Stomach smooth muscle (tissue), 2 donors: Measurements from ENCODE around the gene ZDHHC17.
"Not testable (repeated sequence)": the region's sequence is repeated elsewhere in the genome, so short reads cannot be mapped to it uniquely, and the experiment has no call there.

ENCODE experiments used
- H3K27ac ChIP-seq: one replicate; pipeline ENCODE4 v1.7.0; 2013; ENCODE audit warnings: mild to moderate bottlenecking, low read length, inconsistent platforms
- H3K27me3 ChIP-seq, 2 donors: one replicate each; pipeline ENCODE4 v1.7.0; 2013; ENCODE audit warnings: low read length in 2 of 2; ENCODE audit not compliant: insufficient read depth in 2 of 2, control insufficient read depth in 1 of 2
- H3K36me3 ChIP-seq, 2 donors: one replicate each; pipeline ENCODE4 v1.7.0; 2013; ENCODE audit warnings: low read length in 2 of 2; ENCODE audit not compliant: control insufficient read depth in 2 of 2, insufficient read depth in 2 of 2
- H3K4me1 ChIP-seq: one replicate; pipeline ENCODE4 v1.7.0; 2013; ENCODE audit warnings: low read length; ENCODE audit not compliant: control insufficient read depth, insufficient read depth
- H3K4me3 ChIP-seq, 2 donors: one replicate each; pipeline ENCODE4 v1.7.0; 2013; ENCODE audit warnings: low read length in 2 of 2
- H3K9ac ChIP-seq, 2 donors: one replicate each; pipeline ENCODE4 v1.7.0; 2013; ENCODE audit warnings: low read length in 2 of 2, mild to moderate bottlenecking in 1 of 2
- H3K9me3 ChIP-seq, 2 donors: one replicate each; pipeline ENCODE4 v1.7.0; 2013; ENCODE audit warnings: low read length in 2 of 2; ENCODE audit not compliant: control insufficient read depth in 2 of 2
- donor health status: healthy.
- donor health status: Pancreatic carcinoma.

ZDHHC17 gene

GRCh38 chr12:76766161-76766560 lies 2.2 kb downstream of the ZDHHC17 start:
- Histone ChIP-seq H3K9me3 (no peaks in the 10 kb centered on the region), H3K9ac (no peak overlapping the region), H3K4me3 (peak overlapping the region in 1 of 2 donors; percentile 93), H3K27ac (no peak overlapping the region), H3K27me3 (no peaks in the 10 kb centered on the region), H3K36me3 (no peaks in the 10 kb centered on the region), H3K4me1 (peaks cover 18% of the 10 kb centered on the region)

GRCh38 chr12:76768576-76768975 lies 4.7 kb downstream of the ZDHHC17 start:
- Histone ChIP-seq H3K36me3 (no peaks in the 10 kb centered on the region), H3K27ac (no peak overlapping the region), H3K4me3 (no peak overlapping the region), H3K9me3 (no peaks in the 10 kb centered on the region), H3K4me1 (peaks cover 16% of the 10 kb centered on the region), H3K27me3 (no peaks in the 10 kb centered on the region), H3K9ac (no peak overlapping the region)

- no peaks in the 10 kb centered on the region for H3K9me3 ChIP-seq
- H3K27me3 ChIP-seq, result no peaks in the 10 kb centered on the region
- H3K9ac ChIP-seq, result no peak overlapping the region
- H3K4me3 ChIP-seq, result no peak overlapping the region
- H3K36me3 ChIP-seq, result no peaks in the 10 kb centered on the region
- H3K27ac ChIP-seq, result no peak overlapping the region
- H3K4me1 ChIP-seq, result peaks cover 10% of the 10 kb centered on the region
Observed at GRCh38 chr12:76777765-76778216, 13.9 kb downstream of the ZDHHC17 start.

GRCh38 chr12:76778364-76778763 lies 14.4 kb downstream of the ZDHHC17 start:
- Histone ChIP-seq H3K4me3 (no peak overlapping the region), H3K27ac (no peak overlapping the region), H3K4me1 (peaks cover 10% of the 10 kb centered on the region), H3K27me3 (no peaks in the 10 kb centered on the region), H3K36me3 (no peaks in the 10 kb centered on the region), H3K9ac (no peak overlapping the region), H3K9me3 (no peaks in the 10 kb centered on the region)

- peaks cover 10% of the 10 kb centered on the region for H3K4me1 ChIP-seq
- H3K27me3 ChIP-seq, H3K27ac ChIP-seq, H3K9me3 ChIP-seq, H3K4me3 ChIP-seq, H3K36me3 ChIP-seq, H3K9ac ChIP-seq: not testable (repeated sequence)
Observed at GRCh38 chr12:76779310-76779709, 15.4 kb downstream of the ZDHHC17 start.

- no peaks in the 10 kb centered on the region for H3K27me3 ChIP-seq
- no peaks in the 10 kb centered on the region for H3K9me3 ChIP-seq
- no peak overlapping the region for H3K27ac ChIP-seq
- H3K4me1 ChIP-seq, result peaks cover 10% of the 10 kb centered on the region
- no peak overlapping the region for H3K9ac ChIP-seq
- H3K36me3 ChIP-seq, result no peaks in the 10 kb centered on the region
- H3K4me3 ChIP-seq, result no peak overlapping the region
Observed at GRCh38 chr12:76781321-76781720, 17.4 kb downstream of the ZDHHC17 start.

GRCh38 chr12:76782526-76782925 lies 18.6 kb downstream of the ZDHHC17 start:
- Histone ChIP-seq H3K27me3 (no peaks in the 10 kb centered on the region), H3K27ac (peak overlapping the region; percentile 33), H3K9ac (no peak overlapping the region), H3K36me3 (no peaks in the 10 kb centered on the region), H3K9me3 (no peaks in the 10 kb centered on the region), H3K4me3 (no peak overlapping the region), H3K4me1 (peaks cover 10% of the 10 kb centered on the region)

- H3K4me3 ChIP-seq, result peak overlapping the region; percentile 30 to 47
- no peak overlapping the region for H3K9ac ChIP-seq
- H3K36me3 ChIP-seq, result no peaks in the 10 kb centered on the region
- no peaks in the 10 kb centered on the region for H3K27me3 ChIP-seq
- no peaks in the 10 kb centered on the region for H3K9me3 ChIP-seq
- H3K27ac ChIP-seq, result peak overlapping the region; percentile 31
- H3K4me1 ChIP-seq, result peaks cover 10% of the 10 kb centered on the region
Observed at GRCh38 chr12:76784600-76785051, 20.7 kb downstream of the ZDHHC17 start.

GRCh38 chr12:76785407-76785806 lies 21.5 kb downstream of the ZDHHC17 start:
- Histone ChIP-seq H3K9me3 (no peaks in the 10 kb centered on the region), H3K27ac (no peak overlapping the region), H3K36me3 (no peaks in the 10 kb centered on the region), H3K4me1 (peaks cover 10% of the 10 kb centered on the region), H3K9ac (no peak overlapping the region), H3K27me3 (no peaks in the 10 kb centered on the region), H3K4me3 (no peak overlapping the region)

GRCh38 chr12:76786986-76787385 lies 23.1 kb downstream of the ZDHHC17 start:
- Histone ChIP-seq H3K4me1 (peaks cover 12% of the 10 kb centered on the region), H3K9me3 (no peaks in the 10 kb centered on the region), H3K27ac (no peak overlapping the region), H3K36me3 (no peaks in the 10 kb centered on the region), H3K27me3 (no peaks in the 10 kb centered on the region), H3K4me3 (no peak overlapping the region), H3K9ac (no peak overlapping the region)

GRCh38 chr12:76787689-76788088 lies 23.8 kb downstream of the ZDHHC17 start:
- Histone ChIP-seq H3K4me1 (peaks cover 12% of the 10 kb centered on the region), H3K27me3 (no peaks in the 10 kb centered on the region), H3K36me3 (no peaks in the 10 kb centered on the region), H3K9ac (no peak overlapping the region), H3K9me3 (no peaks in the 10 kb centered on the region), H3K4me3 (no peak overlapping the region), H3K27ac (no peak overlapping the region)
